Parathyroid adenoma (tissue), 2 donors: ENCODE measurements around the gene HERC2.

Experiments used
- H2AFZ ChIP-seq: fragments of 300-600 bp; sonication (generic); one replicate; pipeline ENCODE4 v1.7.0; 2017; ENCODE audit warnings: antibody characterized with exemption, mild to moderate bottlenecking
- H3K27ac ChIP-seq: fragments of 300-600 bp; sonication (generic); one replicate; pipeline ENCODE4 v1.7.0; 2017
- H3K27me3 ChIP-seq: fragments of 300-600 bp; sonication (generic); one replicate; pipeline ENCODE4 v1.7.0; 2017; ENCODE audit warnings: low read length; ENCODE audit not compliant: control insufficient read depth, insufficient read depth
- H3K36me3 ChIP-seq: fragments of 300-600 bp; sonication (generic); one replicate; pipeline ENCODE4 v1.7.0; 2017; ENCODE audit warnings: low read length; ENCODE audit not compliant: control insufficient read depth, insufficient read depth
- H3K4me1 ChIP-seq: fragments of 300-600 bp; sonication (generic); one replicate; pipeline ENCODE4 v1.7.0; 2017; ENCODE audit warnings: control low read depth
- H3K4me2 ChIP-seq: fragments of 300-600 bp; sonication (generic); one replicate; pipeline ENCODE4 v1.7.0; 2017; ENCODE audit warnings: low read length
- H3K4me3 ChIP-seq: fragments of 300-600 bp; sonication (generic); one replicate; pipeline ENCODE4 v1.7.0; 2017; ENCODE audit warnings: low read depth, low read length
- H3K79me2 ChIP-seq: fragments of 300-600 bp; sonication (generic); one replicate; pipeline ENCODE4 v1.7.0; 2017; ENCODE audit warnings: control low read depth
- H3K9ac ChIP-seq: fragments of 300-600 bp; sonication (generic); one replicate; pipeline ENCODE4 v1.7.0; 2017; ENCODE audit warnings: mild to moderate bottlenecking
- H3K9me3 ChIP-seq: fragments of 300-600 bp; sonication (generic); one replicate; pipeline ENCODE4 v1.7.0; 2017; ENCODE audit warnings: low read length; ENCODE audit not compliant: control insufficient read depth
- TF ChIP-seq, protein P1 (sequence below): fragments of 300-600 bp; sonication (generic); IDR thresholded peaks from one replicate; pipeline ENCODE4 v1.7.0; 2017; ENCODE audit warnings: antibody characterized with exemption, mild to moderate bottlenecking
- donor health status: primary hyperparathyroidism.

Gene HERC2

DNA sequence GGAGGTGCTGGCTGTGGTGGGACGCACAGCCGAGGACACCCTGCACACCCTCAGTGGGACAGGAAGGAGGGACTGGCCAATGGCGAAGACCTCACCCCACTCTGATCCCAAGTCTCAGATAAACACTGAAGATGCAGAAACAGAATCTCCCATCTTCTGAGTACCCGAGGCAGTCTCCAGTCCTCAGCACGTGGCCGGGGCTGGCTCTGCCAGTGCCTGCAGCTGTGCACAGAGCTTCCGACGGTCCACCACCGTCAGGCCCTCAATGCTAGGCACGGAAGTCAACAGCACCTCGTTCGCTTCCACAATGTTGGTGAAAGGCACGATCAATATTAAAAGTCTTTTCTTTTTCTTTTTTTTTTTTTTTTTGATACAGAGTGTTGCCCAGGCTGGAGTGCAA lies 206.1 kb downstream of the HERC2 start:
- Histone ChIP-seq H2AFZ (no peak overlapping the region), H3K9ac (no peak overlapping the region), H3K4me3 (no peak overlapping the region), H3K4me1 (no peaks in the 10 kb centered on the region), H3K27ac (no peak overlapping the region), H3K36me3 (no peaks in the 10 kb centered on the region), H3K79me2 (no peaks in the 10 kb centered on the region), H3K27me3 (no peaks in the 10 kb centered on the region), H3K9me3 (no peaks in the 10 kb centered on the region), H3K4me2 (no peak overlapping the region)
- TF ChIP-seq, protein P1, sequence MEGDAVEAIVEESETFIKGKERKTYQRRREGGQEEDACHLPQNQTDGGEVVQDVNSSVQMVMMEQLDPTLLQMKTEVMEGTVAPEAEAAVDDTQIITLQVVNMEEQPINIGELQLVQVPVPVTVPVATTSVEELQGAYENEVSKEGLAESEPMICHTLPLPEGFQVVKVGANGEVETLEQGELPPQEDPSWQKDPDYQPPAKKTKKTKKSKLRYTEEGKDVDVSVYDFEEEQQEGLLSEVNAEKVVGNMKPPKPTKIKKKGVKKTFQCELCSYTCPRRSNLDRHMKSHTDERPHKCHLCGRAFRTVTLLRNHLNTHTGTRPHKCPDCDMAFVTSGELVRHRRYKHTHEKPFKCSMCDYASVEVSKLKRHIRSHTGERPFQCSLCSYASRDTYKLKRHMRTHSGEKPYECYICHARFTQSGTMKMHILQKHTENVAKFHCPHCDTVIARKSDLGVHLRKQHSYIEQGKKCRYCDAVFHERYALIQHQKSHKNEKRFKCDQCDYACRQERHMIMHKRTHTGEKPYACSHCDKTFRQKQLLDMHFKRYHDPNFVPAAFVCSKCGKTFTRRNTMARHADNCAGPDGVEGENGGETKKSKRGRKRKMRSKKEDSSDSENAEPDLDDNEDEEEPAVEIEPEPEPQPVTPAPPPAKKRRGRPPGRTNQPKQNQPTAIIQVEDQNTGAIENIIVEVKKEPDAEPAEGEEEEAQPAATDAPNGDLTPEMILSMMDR = no peak

DNA sequence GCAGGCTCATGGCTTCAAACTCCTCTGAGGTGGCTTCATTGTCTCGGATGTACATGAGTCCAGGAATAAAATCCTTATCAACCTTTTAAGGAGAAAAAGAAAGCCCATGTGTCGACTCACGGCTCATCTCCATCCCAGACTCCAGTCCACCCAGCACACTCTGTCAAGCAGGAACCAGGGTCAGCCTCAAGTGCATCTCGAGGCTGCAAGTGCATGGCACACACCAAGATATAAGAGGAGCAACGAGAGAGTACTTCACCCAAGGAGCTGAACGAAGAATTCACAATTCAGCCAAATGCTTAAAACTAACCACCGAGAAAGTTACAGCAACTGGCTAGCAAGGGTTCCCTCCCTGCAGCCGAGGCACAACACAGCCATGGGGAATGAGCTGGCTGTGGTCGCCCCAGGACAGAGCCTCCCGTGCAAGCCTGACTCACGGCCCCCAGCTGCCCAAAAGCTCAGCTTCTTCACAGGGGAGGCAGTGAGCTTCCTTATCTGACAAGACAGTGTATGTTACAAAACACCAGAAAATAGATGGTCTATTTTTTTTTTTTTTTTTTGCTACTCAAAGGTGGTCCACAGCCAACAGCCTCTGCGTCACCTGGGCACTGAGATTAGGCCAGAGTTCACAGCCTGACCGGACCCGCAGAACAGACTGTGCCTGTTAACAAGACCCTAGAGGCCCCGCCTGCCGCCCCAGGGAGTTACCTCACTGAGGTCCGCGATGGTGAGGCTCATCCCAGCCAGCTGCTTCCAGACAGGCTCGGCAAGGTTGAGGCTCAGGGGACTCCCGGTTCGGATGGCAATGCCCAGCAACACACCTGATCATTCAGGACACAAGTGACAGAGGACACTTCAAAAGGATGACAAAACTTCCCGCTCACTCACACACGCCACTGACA lies 207.0 kb downstream of the HERC2 start:
- H3K27ac ChIP-seq = no peak overlapping the region
- no peaks in the 10 kb centered on the region for H3K36me3 ChIP-seq
- H3K79me2 ChIP-seq = no peaks in the 10 kb centered on the region
- no peak overlapping the region for H3K9ac ChIP-seq
- no peak overlapping the region for H2AFZ ChIP-seq
- H3K4me2 ChIP-seq = no peak overlapping the region
- no peak overlapping the region for H3K4me3 ChIP-seq
- TF ChIP-seq, protein P1 = no peak
- H3K9me3 ChIP-seq = no peaks in the 10 kb centered on the region
- H3K27me3 ChIP-seq = no peaks in the 10 kb centered on the region
- H3K4me1 ChIP-seq = no peaks in the 10 kb centered on the region

DNA sequence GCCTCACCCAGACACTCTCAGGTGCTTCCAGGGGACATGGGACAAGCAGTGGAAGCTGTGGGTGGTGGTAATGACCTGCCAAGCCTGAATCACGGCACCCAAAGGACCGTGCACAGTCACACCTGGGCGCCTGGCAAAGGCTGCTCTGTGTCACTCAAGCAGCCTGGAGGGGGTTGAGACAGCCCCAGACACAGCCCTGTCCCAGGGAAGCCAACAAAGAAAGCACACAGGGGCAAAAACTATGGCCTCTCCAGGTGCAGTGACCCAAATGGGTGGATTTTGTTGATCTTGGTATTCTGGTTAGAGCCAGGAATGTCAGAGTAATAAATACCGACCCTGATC lies 207.9 kb downstream of the HERC2 start:
- no peaks in the 10 kb centered on the region for H3K4me1 ChIP-seq
- H3K4me3 ChIP-seq = no peak overlapping the region
- H3K27ac ChIP-seq = no peak overlapping the region
- H2AFZ ChIP-seq = no peak overlapping the region
- H3K9ac ChIP-seq = no peak overlapping the region
- H3K9me3 ChIP-seq = no peaks in the 10 kb centered on the region
- H3K36me3 ChIP-seq = no peaks in the 10 kb centered on the region
- H3K79me2 ChIP-seq = no peaks in the 10 kb centered on the region
- no peaks in the 10 kb centered on the region for H3K27me3 ChIP-seq
- H3K4me2 ChIP-seq = no peak overlapping the region
- TF ChIP-seq, protein P1 = no peak

DNA sequence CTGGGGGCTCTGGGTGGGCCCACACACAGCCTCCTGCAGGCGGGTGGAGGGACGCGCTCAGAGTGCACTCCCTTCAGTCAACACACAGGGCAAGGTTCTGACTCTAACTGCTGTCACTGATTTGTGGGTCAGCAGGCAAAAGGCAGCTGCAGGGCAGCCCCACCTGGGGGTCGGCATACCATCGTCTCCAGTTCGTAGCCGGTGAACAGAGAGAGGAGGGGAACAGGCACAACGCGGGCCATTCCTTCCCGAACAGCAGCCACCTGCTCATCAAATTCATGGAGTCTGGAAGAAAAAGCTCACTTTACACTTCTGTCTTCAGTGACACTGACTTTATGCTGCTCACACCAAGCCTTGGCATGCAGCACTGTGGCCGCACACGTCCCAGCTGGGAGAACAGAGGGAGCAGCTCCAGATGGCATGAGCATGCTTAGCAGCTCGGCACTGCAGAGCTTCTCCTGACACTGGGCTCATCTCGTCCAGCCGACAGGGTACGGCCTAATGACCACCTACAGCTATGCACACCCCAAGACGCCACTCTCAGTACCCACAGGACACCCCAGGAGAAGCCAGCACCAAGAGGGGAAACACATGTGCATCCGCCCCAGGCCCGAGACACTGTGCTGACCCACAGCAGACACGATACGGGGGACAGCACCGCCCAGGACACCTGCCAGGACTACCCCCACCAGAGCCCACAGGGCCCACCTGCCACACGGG lies 208.4 kb downstream of the HERC2 start:
- Histone ChIP-seq H3K27ac (no peak overlapping the region), H3K79me2 (no peaks in the 10 kb centered on the region), H2AFZ (no peak overlapping the region), H3K27me3 (no peaks in the 10 kb centered on the region), H3K9me3 (no peaks in the 10 kb centered on the region), H3K9ac (no peak overlapping the region), H3K4me1 (no peaks in the 10 kb centered on the region), H3K4me3 (no peak overlapping the region), H3K4me2 (no peak overlapping the region), H3K36me3 (no peaks in the 10 kb centered on the region)
- TF ChIP-seq, protein P1 = no peak
